Astrocyte (in vitro differentiated cells and primary cell): ENCODE data around the gene FRMD3.

Source experiments
- CTCF ChIP-seq: IDR thresholded peaks from 2 replicates; pipeline ENCODE4 v1.5.1; 2011; ENCODE audit warnings: low read depth, mild to moderate bottlenecking, inconsistent platforms, low read length, moderate library complexity; ENCODE audit not compliant: insufficient read depth
- EZH2 ChIP-seq: IDR thresholded peaks from 2 replicates; pipeline ENCODE4 v1.6.1; 2012; ENCODE audit warnings: mild to moderate bottlenecking, low read length, inconsistent platforms; ENCODE audit not compliant: insufficient read depth

GRCh38 chr9:83434254-83434653 is 103.9 kb downstream of the FRMD3 start:
- TF ChIP-seq CTCF (no peak), EZH2 (no peak)
